HG02610 (cell line): ENCODE measurements around the gene HAUS7.
A peak's percentile ranks its signal among the peaks of the same experiment; 100 is the strongest.

Source experiments
- ATAC-seq: cut with Tn5 transposase; IDR thresholded peaks from one replicate; pipeline ENCODE4 v1.9.1; 2021; ENCODE audit warnings: mild to moderate bottlenecking, moderate library complexity; ENCODE audit not compliant: unreplicated experiment

The HAUS7 gene

DNA sequence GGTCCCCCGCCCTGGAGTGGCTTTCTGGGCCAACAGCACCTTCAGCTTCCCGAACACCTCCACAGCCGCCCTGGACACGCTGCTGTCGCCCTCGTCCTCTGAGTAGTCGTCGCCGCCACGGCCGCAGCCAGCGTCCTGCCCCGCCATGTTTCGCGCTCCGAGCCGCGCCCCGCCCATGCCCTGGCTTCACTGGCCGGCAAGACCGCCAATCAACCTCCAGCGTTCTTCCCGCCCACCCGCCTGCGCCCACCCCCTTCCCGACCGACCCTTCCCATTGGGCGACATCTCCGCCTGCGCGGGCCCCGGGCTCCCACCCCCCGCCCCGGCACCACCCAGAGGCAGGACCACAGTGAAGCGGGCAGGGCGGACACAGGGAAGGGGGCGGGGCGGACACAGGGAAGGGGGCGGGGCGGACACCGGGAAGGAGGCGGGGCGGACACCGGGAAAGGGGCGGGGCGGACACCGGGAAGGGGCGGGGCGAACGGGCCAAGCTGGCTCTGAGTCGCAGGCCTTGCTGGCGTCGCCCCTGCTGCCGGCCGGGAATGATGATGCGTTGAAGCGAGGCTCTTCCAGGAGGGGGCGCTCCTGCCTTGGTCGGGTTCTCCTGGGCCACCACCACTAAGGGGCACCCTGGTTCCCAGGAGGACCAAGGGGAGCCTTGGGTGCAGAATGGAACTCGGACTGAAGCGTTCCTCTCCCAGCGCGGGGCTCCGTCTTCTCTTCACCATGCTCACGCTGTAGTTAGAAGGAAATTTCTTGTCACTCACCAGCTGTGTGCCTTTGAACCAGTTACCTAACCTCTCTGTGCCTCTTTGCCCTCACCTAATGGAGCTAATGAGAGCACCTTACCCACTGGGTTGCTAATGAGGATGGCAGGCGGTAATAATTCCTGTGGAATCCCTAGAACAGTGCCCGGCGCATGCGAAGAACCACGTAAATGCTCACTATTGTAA is at the start of gene HAUS7:
Gene HAUS7, minus strand, starts transcription at position 166 of the 953 bp plus-strand sequence. Its CDS starts 19 bp downstream, at position 147.
- peak; percentile 86 for ATAC-seq

DNA sequence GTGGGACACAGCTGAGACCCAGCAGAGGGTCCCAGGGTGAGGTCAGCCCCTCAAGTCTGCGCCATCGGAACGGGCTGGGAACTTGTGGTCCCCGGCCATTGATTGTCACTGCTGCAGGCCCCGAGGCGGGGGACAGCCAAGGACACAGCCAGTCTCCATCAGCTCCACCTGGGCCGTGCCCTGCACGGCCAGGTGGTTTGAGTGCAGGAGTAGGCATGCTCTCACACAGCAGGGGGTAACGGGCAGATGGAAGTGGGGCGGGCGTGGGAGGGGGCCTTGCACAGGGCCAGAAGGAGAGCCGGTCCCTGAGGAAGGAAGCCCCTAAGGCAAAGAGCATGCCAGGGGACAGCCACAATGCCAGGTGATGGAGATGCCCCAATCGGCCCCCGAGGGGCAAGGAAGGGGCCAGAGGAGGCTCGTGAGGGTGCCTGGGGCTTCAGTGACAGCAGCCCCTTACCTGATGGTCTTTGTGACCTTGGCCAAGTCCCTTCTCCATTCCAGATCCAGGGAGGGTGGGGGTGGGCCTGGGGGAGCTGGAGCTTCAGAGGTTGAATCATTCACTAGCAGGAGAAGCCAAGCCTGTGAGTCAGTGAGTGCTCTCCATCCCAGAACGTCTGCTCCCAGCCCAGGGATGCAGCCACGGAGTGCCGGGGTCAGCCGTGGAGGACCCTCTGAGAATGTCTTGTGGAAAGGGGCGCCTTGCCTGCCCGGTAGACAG is 49.4 kb upstream of the HAUS7 start:
- no peak for ATAC-seq

DNA sequence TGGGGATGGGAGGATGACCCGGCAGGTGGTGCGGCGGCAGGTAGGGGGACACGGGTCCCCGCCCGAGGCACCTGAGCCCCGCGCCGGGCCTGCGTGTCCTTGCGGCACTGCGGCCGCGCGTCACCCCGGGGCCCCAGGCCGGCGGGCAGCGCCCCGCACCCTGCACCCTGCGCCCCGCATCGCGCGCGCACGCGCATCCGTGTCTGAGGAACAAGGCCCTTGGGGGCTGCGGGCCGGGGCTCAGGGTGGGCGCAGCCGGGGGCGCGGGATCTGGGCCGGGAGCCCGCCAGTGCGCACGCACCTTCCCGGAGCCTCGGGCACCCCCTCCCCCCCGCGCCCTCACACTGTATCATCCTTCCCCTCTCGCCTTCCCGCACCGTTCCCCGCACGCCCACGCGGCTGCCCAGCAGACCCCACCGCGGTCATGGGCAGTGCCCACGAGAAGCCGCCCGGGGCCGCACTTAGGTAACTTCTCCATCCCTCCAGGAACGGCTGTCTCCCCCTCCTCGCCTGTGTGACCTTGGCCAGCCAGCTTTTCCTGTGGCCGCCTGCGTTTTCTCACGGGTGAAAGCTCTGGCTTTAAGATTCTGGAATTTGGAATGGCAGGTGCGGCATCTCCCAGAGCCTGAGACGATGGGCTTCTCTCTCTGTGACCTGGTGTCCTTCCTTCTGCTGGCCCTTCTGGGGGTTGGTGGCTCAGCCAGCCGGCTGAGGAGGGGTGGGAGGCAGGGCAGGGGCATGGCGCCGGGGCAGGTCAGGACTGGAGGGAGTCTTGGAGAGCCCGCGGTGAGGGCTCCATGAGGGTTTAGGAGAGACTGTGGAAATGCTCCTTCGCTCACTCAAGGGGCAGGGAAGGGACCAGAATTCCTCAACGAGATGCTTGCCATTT is 47.8 kb upstream of the HAUS7 start:
- no peak for ATAC-seq

DNA sequence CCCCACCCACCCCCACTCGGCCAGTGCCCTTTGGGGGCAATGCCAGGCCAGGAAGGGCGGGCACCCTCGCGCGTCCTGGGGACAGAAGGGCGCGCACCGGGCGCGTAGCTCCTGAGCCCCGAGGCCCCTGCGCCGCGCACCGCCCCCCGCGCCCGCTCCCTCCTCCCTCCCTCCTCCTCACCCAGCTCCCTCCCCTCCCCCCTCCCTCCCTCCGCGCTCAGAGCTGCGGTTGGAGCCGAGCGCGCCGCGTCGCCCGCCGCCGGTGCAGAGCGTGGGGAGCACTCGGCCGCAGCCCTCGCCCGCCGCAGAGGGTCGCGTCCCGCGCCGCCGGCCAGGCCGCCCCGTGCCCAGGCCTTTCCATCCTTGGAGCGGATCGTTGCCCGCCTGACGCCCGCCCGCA is 47.0 kb upstream of the HAUS7 start, which contains the start of gene ATP2B3:
Gene ATP2B3, plus strand, starts transcription at position 220 of the 400 bp plus-strand sequence. CDS start 18,606 bp downstream, outside the sequence.
- ATAC-seq, result no peak

DNA sequence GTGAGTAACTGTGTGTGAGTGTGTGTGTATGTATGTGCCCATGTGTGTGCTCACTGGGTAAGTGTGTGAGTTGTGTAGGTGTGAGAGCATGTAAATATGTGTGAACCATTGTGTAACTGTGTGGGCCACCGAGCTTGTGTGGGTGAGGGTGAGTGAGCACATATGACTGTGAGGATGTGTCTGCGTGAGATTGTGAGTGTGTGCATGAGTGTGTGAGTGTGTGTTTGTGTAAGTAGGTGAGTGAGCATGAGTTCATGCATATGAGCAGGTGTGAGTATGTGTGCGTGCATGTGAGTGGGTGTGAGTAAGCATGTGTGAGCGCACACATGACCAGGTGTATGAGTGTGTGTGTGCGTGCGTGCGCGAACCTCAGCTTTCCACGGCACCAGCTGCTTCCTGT is 45.7 kb upstream of the HAUS7 start:
- no peak for ATAC-seq

DNA sequence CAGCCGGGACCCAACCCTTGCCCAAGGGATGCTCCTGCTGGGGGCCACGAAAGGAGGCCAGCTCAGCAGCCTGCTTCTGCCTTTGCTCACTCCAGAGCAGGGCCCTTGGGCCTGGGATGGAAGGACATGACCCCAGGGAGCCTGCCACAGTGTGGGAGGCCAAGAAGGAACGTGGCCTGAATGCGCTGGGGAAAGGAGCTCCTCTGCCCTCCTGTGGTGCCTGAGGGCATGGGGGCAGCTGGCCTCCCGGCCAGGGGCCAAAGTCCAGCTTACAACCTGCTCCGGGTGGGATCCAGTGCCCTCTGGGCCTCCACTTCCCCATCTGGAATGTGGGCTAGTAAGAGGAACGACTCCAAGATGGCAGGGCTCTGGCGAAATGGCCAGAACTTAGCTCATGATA is 45.1 kb upstream of the HAUS7 start:
- ATAC-seq, result no peak

DNA sequence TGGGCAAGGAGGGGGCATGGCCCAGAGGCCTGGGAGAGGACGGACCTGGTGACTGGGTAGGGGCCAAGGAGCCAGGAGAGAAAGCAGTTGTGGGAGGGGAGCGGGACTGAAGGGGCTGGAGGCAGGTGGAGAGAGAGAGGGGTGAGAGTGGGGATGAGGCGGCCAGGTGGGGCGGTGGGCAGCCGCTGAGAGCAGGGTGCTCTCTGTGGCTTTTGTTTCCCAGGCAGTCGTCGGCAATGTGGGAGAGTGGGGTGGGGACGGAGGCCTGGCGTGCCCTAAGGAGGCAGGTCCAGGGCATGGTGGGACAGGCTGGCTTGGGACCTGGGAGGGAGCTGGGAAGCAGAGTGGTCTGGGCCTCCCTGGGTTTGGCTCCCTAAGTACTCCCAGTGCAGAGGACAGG is 43.9 kb upstream of the HAUS7 start:
- no peak for ATAC-seq

DNA sequence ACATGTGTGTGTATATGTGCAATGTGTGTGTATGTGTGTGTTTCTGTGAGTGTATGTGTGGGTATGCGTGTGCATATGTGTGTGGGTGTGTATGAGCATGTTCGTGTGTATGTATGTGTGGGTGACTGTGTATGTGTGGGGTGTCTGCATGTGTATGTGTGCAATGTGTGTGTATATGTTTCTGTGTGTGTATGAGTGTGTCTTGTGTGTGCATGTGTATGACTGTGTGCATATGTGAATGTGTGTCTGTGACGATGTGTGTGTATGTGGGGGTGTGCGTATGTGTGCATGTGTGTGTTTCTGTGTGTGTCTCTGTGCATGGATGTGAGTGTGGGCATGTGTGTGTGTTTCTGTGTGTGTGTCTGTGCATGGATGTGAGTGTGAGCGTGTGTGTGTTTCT is 42.9 kb upstream of the HAUS7 start:
- ATAC-seq, result no peak

DNA sequence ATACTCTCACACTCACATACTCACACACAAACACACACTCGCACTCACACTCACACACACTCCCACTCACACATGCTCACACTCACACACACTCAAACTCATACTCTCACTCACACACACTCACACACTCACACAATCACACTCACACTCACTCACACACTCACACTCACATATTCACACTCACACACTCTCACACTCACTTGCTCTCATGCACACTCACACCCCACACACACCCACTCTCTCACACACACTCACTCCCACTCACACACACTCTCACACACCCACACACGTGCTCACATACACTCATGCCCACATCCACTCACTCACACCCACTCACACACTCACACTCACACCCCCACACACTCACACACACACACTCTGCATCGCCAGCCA is 42.1 kb upstream of the HAUS7 start:
- no peak for ATAC-seq

DNA sequence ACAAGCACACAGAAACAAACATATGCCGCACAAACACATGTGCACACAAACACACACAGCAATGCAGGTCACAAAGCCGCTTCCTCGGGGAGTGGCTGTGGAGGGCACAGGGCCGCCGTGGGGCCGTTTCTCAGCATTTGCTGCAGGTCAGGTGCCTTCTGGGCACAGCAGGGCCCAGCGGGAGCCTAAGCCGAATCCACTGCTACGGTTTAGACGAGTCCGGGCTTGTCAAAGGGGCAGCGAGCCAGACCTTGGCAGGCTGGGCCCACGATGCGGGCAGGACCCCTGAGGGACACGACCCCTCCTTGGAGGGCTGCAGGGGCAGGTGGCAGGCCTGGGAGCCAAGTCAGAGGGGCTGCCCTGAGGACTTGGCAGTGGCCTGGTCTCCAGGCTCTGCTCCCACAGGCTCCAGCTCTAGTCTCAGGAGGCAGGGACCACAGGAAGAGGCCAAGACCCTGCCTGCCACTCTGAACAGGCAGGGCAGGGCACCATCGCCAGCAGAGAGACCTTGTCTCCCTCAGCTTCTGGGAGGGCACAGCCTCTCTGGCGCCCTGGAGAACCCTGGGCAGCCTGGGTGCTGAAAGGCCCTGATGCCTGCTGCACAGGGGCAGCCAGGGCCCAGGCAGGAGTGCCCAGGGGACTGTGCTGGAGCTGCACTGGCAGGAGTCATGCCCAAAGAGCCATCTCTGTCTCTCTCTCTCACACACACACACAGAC is 41.6 kb upstream of the HAUS7 start:
- no peak for ATAC-seq

DNA sequence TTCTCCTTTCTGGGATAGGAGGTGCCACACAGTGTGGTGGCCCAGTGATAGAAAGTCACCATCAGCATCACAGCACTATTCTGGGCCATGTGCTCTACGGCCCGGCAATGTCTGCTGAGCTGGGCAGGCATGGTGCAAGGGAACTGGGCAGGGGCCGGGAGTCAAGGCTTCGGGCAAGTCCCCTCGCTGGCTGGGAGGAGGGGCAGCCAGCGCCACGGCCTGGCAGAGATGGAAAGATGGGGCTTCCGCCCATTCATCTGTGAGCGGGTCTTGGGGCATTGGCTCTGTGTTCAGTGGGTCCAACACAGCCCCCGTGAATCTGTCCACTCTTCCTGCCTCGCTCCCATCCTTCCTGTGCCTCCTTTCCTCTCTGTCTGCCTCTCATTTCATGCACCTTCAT is 40.0 kb upstream of the HAUS7 start:
- no peak for ATAC-seq

DNA sequence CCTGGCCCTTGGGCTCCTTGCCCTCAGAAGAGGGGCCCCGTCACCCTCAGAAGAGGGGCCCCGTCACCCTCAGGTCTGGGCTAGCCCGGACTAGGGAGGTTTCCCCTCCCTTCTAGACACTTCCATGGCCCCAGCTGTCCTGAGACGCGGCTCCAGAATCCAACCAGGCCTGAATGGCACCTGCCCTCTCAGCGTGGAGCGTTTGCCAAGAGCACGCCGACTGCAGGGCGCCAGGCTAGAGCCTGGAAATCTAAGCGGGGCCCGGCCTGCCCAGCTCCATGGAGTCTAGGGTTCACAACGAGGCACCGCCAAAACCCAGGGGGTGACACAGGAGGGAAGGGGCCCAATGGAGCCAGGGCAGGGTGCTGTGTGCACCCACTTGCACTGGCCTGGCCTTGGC is 39.2 kb upstream of the HAUS7 start:
- ATAC-seq, result no peak

DNA sequence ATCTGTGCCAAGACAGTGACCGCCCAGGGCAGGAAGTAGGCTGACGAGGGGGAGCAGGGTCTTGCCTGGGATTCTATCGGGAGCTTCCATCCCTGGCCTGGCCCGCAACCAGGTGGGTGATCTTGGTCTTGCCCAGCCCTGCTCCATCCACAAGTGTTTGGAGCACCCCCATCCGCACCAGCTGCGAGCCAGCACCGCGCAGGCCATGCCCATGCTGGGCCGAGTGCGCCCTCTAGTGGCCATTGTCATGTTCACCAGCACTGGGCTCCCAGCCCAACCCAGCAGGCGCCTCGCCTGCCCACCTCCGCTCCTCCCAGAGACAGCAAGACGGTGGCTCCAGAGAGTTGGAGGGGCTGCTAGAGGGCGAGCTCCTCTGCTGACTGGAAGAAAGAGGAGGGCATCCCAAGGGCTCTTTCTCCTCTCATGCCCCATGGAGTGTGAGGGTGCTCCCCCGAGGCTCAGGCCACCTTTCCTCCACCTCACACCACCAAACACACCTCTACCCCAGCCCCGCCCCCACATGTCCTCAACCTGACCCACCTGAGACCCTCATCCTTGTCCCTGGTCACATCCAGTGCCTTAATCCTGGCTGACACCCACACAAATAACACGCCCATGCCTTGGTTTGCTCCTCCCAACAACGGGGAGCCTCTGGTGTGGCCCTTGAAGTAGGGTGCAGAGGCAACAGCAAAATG is 37.3 kb upstream of the HAUS7 start:
- peak; percentile 80 for ATAC-seq

DNA sequence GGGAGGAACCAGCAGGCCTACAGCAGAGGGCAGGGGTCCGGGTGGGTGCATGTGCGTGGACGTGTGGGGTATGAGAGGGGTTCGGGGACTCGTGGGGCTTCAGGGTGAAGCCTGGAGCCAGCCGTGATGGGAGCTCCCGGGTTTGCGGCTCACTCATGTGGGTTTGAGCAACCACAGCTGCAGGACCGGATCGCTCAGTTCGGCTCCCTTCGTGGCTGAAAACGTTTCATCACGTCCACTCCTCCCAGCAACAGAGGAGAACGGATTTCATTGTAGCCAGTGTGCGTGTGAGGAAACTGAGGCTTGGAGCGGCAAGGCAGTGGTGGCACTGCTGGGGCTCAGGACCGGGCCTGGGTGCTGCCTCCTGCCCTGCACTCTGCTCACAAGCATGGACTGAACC is 35.0 kb upstream of the HAUS7 start:
- ATAC-seq, result no peak

DNA sequence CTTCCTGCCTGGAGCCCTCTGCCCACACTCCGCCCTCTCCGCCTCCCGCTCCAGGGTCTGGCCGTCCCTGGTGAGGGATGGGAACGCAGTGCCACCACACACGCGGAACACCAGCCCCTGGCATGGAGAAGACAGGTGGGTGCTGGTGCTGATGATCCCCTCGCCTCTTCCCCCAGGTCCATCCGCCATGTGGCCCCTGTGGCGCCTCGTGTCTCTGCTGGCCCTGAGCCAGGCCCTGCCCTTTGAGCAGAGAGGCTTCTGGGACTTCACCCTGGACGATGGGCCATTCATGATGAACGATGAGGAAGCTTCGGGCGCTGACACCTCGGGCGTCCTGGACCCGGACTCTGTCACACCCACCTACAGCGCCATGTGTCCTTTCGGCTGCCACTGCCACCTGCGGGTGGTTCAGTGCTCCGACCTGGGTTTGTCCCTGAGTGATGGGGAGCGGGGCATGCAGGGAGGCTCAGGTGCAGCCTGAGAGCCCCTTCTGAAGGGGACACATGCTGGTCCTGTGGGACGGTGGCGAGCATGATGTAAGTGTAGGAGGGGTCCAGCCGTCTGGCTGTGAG is 34.2 kb upstream of the HAUS7 start:
- ATAC-seq, result no peak

DNA sequence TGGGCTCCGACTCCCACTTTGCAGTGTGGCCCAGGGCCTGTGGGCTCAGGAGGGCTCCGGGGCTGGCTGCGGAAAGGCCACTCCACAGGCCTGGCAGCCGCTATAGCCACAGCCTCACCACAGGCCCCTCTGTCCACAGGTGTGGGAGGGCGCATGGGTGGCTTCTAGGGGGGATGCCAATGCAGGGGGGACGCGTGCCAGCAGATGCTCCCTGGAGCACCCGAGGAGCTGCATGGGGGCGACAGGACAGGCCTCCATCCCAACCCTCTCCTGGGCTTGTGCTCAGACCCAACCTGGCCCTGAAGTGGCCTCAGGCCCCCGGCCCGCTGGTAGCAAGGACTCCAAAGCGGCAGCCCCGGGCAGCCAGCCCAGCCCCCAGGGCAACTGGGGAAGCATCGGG is 32.4 kb upstream of the HAUS7 start:
- ATAC-seq, result no peak

DNA sequence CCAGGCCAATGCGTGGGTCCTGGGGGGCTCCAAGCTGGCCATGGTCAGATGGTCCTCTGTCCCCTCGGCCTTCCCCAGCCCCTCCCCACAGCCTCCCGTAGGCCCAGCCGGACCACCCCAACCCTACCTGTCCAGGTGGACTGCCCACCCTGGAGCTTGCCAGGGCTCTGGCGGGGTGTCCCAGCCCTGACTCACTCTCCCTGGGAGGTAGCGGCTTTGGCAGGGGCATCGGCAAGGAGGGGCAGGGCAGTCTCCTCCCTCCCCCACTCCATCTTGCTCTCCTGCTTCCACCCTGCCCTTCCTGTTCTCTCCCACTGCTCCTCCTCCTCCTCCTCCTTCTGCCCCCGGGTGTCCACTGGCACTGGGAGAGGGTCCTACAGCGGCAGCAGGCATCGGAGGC is 31.8 kb upstream of the HAUS7 start:
- no peak for ATAC-seq

DNA sequence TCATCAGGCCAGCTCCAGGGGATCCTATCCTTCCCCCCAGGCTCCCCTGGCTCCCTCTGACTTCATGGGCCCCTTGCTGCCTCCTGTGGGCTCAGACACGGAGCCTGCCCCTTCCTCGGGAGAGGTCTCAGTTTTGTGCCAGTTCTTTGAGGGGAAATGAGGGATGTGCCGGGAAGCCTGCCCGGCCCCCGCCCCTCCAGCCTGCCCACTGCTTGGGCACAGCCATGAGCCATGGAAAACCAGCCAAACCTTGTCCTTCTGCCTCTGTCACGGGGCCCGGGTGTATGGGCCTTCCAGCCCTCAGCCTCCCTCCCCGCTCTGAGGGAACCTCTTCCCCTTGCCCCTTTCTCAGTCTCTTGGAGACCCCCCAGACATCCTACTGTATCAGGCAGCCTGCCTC is 31.2 kb upstream of the HAUS7 start:
- ATAC-seq, result no peak

DNA sequence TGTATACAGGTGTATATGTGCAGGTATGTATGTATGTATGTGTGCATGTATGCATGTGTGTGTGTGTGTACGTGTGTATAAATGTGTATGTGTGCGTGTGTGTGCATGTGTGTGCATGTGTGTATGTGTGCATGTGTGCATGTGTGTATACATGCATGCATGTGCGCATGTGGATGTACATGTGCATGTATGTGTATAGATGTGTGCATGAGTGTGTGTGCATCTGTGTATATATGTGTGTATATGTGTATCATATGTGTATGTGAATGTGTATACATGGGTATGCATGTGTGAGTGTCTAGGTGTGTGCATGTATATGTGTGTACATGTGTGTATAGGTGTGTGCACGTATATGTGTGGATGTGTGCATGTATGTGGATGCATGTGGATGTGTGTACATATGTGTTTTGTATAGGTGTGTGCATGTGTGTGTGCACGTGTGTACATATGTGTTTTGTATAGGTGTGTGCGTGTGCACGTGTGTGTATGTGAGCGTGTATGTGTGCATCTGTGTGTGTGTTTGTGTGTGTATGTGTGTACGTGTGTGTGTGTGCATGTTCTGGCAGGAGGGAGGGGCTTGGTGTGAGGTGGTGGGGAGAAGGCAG is 30.4 kb upstream of the HAUS7 start:
- ATAC-seq, result no peak
